Mesothelial cell of epicardium (in vitro differentiated cells): ENCODE data around the gene COX8A. TPM values are rescaled to one million over a fixed set of nuclear protein-coding genes. Genes with fewer than 3 reads are reported as not detected.
A peak's percentile ranks its signal among the peaks of the same experiment; 100 is the strongest.

Experiments
- DNase-seq, 2 experiments: peaks; one replicate each; pipeline ENCODE4 v3.0.0; 2021; ENCODE audit warnings: low spot score in 2 of 2; ENCODE audit not compliant: unreplicated experiment in 2 of 2
- H3K27ac Mint-ChIP-seq: 2 replicates; pipeline ENCODE4 v1.8.0; 2021; ENCODE audit warnings: mixed read lengths
- H3K27me3 Mint-ChIP-seq: 2 replicates; pipeline ENCODE4 v1.8.0; 2021; ENCODE audit warnings: low read depth, mixed read lengths
- H3K36me3 Mint-ChIP-seq: 2 replicates; pipeline ENCODE4 v1.8.0; 2021; ENCODE audit warnings: mixed read lengths
- H3K4me1 Mint-ChIP-seq: 2 replicates; pipeline ENCODE4 v1.8.0; 2021; ENCODE audit warnings: mixed read lengths
- H3K4me3 Mint-ChIP-seq: 2 replicates; pipeline ENCODE4 v1.8.0; 2021; ENCODE audit warnings: mild to moderate bottlenecking, moderate library complexity, mixed read lengths
- H3K9me3 Mint-ChIP-seq: 2 replicates; pipeline ENCODE4 v1.8.0; 2021; ENCODE audit warnings: mixed read lengths
- total RNA-seq: library from RNA; stranded (reverse); gene quantifications from 3 replicates; pipeline ENCODE4 v1.2.1, GENCODE V29; 2021
- TF ChIP-seq, protein P1 (sequence below): fragments of 200-600 bp; sonication (generic); IDR thresholded peaks from one replicate; pipeline ENCODE4 v1.5.0; 2021; ENCODE audit warnings: antibody characterized with exemption; ENCODE audit not compliant: unreplicated experiment

COX8A gene
- total RNA-seq, 1 donor from 2014 or later = 177 TPM

- TF ChIP-seq, protein P1, sequence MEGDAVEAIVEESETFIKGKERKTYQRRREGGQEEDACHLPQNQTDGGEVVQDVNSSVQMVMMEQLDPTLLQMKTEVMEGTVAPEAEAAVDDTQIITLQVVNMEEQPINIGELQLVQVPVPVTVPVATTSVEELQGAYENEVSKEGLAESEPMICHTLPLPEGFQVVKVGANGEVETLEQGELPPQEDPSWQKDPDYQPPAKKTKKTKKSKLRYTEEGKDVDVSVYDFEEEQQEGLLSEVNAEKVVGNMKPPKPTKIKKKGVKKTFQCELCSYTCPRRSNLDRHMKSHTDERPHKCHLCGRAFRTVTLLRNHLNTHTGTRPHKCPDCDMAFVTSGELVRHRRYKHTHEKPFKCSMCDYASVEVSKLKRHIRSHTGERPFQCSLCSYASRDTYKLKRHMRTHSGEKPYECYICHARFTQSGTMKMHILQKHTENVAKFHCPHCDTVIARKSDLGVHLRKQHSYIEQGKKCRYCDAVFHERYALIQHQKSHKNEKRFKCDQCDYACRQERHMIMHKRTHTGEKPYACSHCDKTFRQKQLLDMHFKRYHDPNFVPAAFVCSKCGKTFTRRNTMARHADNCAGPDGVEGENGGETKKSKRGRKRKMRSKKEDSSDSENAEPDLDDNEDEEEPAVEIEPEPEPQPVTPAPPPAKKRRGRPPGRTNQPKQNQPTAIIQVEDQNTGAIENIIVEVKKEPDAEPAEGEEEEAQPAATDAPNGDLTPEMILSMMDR = no peak
- Mint-ChIP-seq H3K27me3 (no peaks in the 10 kb centered on the region), H3K4me1 (peaks cover 25% of the 10 kb centered on the region), H3K36me3 (no peaks in the 10 kb centered on the region), H3K9me3 (no peaks in the 10 kb centered on the region), H3K4me3 (no peak overlapping the region), H3K27ac (peak overlapping the region; percentile 79)
- no peak for DNase-seq
These were observed 4.3 kb downstream of the COX8A start for GRCh38 chr11:63978551-63979239.

- no peaks in the 10 kb centered on the region for H3K36me3 Mint-ChIP-seq
- TF ChIP-seq, protein P1 = no peak
- H3K27me3 Mint-ChIP-seq = no peaks in the 10 kb centered on the region
- peaks cover 24% of the 10 kb centered on the region for H3K4me1 Mint-ChIP-seq
- no peak overlapping the region for H3K4me3 Mint-ChIP-seq
- no peaks in the 10 kb centered on the region for H3K9me3 Mint-ChIP-seq
- no peak for DNase-seq
- no peak overlapping the region for H3K27ac Mint-ChIP-seq
These were observed 5.0 kb downstream of the COX8A start for GRCh38 chr11:63979426-63979825.

GRCh38 chr11:63985812-63986155 lies 11.4 kb downstream of the COX8A start:
- Mint-ChIP-seq H3K27ac (peak overlapping the region; percentile 92), H3K27me3 (no peaks in the 10 kb centered on the region), H3K9me3 (no peaks in the 10 kb centered on the region), H3K4me1 (peaks cover 21% of the 10 kb centered on the region), H3K4me3 (peak overlapping the region; percentile 99), H3K36me3 (peaks cover 7% of the 10 kb centered on the region)
- TF ChIP-seq, protein P1 = no peak
- no peak for DNase-seq

DNA sequence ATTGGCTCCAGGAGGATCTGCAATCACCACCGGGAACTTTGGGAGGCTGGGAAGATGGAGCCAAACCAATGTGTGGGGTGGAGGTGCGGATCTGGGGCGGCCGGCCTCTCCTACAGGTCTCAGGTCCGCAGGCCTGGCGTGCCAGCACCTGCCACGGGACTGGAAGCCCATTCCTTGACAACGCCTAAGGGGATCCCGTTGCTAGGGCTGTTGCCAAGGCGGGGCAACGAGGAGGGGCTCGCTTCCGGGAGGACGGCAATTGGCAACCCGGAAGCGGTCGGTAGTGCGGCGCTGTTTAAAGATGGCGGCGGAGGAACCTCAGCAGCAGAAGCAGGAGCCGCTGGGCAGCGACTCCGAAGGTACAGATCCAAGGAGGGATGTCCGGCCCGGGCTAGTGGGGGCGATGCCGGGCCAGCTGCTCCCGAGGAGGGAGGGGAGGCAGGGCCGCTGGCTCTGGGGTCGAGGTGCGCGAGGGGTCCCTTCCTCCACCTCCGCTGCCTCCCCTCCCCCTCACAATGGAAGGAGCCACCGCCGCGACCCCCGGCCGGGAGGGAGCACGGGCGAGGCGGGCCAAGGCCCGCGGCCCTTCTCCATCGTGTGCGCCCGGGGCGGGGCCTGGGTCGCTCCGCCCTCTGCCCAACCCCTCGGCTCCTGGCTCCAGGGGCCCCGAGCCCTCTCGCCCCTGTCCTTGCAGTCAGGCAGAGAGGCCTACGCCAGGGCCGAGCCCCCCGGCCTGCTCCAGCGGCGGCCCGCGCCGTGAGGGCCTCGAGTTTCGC lies 11.9 kb downstream of the COX8A start, which contains the start of gene OTUB1:
TSS of gene OTUB1 (plus strand) at position 283 of the 776 bp plus-strand sequence. CDS start at position 302, 19 bp downstream.
- TF ChIP-seq, protein P1 = no peak

GRCh38 chr11:63986932-63987513 lies 12.6 kb downstream of the COX8A start:
- TF ChIP-seq, protein P1 = no peak
- H3K36me3 Mint-ChIP-seq = peaks cover 14% of the 10 kb centered on the region
- H3K4me3 Mint-ChIP-seq = peak overlapping the region; percentile 99
- DNase-seq = no peak
- no peaks in the 10 kb centered on the region for H3K9me3 Mint-ChIP-seq
- peaks cover 21% of the 10 kb centered on the region for H3K4me1 Mint-ChIP-seq
- no peaks in the 10 kb centered on the region for H3K27me3 Mint-ChIP-seq
- H3K27ac Mint-ChIP-seq = peak overlapping the region; percentile 64

More for the DNA sequence above, 11.9 kb downstream of the COX8A start, which contains the start of gene OTUB1:
- Mint-ChIP-seq H3K4me1 (peaks cover 21% of the 10 kb centered on the region), H3K4me3 (peak within 1 kb of the TSS; percentile 99), H3K9me3 (no peaks in the 10 kb centered on the region), H3K27ac (peak within 1 kb of the TSS; percentile 92), H3K36me3 (peaks cover 10% of the 10 kb centered on the region), H3K27me3 (no peaks in the 10 kb centered on the region)
- DNase-seq = peak; percentile 85 to 94
